GM19351 (cell line): Measurements from ENCODE around the gene ABCG4.
"Not testable (repeated sequence)": the region's sequence is repeated elsewhere in the genome, so short reads cannot be mapped to it uniquely, and the experiment has no call there.

ENCODE experiments used
- ATAC-seq: cut with Tn5 transposase; IDR thresholded peaks from one replicate; pipeline ENCODE4 v1.9.1; 2021; ENCODE audit warnings: mild to moderate bottlenecking, moderate library complexity; ENCODE audit not compliant: unreplicated experiment

Gene ABCG4

DNA sequence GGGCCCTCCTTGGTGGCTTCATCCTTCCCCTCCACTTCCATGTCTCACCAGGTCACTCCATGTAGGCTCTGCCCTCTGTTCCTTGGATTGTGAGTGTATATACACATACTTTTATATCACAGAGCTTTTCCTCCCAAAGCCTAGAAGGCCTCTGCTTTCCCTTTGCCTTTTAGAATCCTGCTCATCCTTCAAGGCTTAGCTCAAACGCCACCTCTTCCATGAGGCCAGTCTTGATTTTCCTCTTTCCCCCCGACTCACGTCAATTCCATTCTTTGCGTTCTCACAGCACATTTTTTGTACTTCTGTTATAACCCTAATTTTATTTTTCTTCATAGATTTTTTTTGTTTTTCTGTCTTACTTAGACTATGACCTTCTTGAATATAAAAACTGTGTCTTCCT lies 3.8 kb downstream of the ABCG4 start:
- no peak for ATAC-seq

DNA sequence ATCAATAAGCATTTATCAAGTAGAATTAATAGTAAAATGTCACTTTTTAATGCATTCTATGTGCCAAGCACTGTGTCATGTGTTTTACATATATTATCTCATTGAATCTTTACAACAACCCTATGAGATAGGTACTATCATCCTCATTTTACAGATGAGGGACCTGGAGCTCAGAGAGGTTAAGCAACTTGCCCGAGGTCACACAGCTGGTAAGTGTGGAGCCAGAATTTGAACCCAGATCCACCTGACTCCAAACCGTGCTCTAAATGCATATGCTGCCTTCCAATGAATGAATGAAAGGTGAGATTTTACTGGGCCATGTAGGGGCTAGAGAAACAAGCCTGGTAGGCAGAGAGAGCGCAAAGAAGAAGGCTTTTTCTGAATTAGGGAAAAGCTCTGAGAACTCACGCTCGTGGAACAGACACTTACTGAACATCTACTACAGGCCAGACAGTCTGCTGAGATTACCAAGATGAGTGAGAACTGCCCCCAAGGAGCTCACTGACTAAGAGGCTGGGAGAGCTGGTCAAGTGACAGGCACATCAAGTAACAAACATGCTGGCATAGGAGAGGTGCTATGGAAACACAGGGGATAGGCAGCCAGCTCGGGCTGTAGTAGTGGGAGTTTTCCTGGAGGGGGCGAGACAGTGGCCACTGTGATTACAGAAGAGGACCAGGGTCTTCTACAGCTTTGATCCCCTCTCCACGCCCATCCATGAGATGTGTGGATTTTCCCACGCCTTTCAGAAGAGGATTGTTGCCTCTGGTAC lies 4.4 kb downstream of the ABCG4 start:
- ATAC-seq, result no peak

DNA sequence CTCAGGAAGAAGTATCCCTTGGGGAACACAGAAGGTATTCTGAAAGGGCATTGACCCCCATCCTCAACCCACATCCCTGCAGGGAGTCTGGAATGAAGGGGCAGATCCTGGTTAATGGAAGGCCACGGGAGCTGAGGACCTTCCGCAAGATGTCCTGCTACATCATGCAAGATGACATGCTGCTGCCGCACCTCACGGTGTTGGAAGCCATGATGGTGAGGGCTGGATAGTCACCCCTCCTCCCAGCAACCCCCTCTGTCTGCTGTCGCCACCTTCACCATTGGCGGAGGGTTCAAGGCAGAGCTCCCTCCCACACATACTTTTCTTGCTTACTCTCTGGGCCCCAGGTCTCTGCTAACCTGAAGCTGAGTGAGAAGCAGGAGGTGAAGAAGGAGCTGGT lies 5.3 kb downstream of the ABCG4 start:
- no peak for ATAC-seq

DNA sequence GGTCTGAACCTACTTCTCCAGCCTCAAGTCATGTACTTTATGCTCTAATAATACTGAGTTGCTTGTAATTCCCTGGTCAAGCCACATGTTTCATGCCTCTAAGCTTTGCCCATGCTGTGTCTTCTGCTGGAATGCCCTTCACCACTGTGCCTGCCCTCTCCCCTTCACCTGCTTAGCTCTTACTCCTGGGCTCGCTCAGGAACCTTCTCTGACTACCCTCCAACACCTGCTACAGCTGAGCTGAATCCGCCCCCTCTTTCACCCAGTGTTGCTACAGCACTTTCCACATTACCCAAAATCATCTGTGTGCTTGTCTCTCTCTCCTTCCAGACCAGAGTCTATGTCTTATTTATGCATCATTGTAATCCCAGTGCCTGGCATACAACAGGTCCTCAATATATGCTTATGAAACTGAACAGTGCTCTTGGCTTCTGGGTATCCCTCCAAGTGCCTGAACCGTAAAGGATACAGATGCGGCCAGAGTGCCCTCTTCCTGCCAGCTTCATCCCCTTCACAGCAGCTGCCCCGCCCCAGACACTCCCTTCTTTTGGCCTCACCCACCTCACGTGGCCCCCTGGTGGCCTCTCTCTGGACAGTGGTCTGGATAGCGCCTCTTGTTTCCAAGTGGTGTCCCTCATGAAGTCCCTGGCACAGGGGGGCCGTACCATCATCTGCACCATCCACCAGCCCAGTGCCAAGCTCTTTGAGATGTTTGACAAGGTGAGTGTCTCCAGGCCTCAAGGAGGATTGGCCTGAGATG lies 7.1 kb downstream of the ABCG4 start:
- no peak for ATAC-seq

DNA sequence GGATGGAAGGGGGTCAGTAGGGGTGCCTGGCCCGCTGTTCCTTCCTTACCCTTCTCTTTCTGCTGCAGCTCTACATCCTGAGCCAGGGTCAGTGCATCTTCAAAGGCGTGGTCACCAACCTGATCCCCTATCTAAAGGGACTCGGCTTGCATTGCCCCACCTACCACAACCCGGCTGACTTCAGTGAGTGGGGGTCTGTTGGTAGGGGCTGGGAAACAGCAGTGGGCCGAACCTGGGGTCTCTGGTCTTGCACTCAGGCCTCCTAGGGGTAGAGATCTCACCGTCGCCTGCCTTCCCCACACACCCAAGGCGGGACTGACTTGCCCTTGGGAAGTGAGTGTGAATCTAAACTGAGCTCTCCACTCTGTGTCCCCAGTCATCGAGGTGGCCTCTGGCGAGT lies 7.6 kb downstream of the ABCG4 start:
- no peak for ATAC-seq

DNA sequence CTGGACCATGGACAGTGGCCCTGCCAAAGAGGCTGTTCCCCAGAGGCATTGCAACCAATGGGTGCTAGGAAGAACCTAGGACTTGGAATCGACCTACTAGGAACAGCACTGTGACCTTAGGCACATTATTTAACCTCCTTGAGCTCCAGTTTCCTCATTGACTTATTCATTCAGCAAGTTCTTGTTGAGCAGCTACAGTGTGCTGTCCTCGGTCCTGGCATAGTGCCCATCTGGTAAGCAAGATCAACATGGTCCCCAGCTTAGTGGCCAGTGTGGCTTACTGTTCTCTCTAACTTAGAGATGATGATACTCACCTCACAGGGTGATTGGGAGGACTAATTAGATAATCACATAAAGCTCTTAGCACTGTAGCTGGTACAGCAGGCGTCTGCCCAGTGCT lies 8.2 kb downstream of the ABCG4 start:
- ATAC-seq, result no peak

DNA sequence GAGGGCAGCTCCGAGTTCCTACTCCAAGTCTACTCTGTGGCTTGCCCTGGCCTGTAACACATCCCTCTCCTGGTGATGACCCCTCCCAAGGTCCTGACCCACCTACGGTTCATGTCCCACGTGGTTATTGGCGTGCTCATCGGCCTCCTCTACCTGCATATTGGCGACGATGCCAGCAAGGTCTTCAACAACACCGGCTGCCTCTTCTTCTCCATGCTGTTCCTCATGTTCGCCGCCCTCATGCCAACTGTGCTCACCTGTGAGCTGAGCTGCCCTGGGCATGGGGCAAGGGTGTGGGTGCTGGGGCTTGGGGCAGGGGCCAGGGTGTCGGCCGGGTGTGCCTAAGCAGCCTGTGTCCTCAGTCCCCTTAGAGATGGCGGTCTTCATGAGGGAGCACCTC lies 9.6 kb downstream of the ABCG4 start:
- no peak for ATAC-seq

DNA sequence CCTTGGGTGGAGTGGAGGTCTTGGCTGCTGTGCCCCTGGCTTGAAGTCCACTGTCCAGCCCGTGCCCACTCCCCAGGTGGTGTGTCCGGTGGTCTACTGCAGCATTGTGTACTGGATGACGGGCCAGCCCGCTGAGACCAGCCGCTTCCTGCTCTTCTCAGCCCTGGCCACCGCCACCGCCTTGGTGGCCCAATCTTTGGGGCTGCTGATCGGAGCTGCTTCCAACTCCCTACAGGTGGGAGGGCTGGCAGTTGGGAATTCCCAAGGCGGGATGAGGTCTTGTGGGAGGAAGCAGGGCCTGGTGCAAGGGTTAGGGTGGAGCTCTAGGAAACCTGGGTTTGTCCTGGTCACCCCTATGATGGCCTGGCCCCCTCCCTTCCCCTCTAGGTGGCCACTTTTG lies 11.3 kb downstream of the ABCG4 start:
- ATAC-seq, result no peak

DNA sequence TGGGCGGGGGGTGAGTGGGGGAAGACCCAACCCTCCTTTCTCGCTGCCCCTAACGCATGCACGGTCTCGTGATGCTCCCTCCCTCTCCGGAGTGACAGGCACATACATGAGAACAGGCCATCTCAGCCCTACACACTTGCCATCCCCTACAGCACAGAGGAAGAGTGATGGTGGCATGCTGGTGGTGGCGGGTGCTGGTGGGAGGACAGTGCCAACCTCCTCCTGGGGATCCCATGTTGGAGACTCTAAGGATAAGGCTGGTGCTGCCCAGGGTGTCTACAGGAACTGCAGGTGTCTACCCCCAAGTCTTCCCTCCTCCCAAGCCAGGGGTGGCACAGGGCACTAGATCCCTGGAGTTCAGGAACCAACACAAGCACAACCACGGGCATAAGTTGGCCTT lies 13.0 kb downstream of the ABCG4 start:
- no peak for ATAC-seq

DNA sequence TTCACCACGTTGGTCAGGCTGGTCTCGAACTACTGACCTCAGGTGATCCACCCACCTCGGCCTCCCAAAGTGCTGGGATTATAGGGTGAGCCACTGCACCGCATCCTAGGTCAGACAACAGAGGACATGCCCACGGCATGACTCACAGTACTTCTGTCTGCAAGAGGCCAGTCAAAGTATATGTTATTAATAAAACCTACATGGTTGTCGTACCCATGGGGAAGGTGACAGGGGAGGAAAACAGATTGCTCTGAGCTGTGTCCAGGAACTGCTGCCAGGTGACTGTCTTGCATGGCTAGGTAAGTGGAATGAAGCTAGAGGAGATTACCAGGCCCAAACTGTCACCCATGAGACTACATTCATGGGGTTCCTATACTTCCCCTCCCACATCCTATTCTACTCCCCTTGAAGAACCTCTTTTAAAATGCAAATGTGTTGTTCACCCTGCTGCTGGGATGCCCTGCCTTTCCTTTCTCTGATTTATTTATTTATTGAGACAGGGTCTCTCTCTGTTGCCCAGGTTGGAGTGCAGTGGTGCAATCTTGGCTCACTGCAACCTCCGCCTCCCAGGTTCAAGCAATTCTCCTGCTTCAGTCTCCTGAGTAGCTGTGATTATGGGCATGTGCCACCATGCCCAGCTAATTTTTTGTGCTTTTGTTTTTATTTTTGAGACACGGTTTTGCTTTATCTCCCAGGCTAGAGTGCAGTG lies 17.7 kb downstream of the ABCG4 start:
- ATAC-seq, result no peak

DNA sequence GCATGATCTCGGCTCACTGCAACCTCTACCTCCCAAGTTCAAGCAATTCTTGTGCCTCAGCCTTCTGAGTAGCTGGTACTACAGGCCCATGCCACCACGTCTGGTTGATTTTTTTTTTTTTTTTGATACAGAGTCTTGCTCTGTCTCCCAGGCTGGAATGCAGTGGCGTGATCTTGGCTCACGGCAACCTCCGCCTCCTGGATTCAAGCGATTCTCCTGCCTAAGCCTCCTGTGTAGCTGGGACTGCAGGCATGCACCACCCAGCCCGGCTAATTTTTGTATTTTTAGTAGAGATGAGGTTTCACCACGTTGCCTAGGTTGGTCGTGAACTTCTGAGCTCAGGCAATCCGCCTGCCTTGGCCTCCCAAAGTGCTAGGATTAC lies 18.2 kb downstream of the ABCG4 start:
- ATAC-seq, result not testable (repeated sequence)

DNA sequence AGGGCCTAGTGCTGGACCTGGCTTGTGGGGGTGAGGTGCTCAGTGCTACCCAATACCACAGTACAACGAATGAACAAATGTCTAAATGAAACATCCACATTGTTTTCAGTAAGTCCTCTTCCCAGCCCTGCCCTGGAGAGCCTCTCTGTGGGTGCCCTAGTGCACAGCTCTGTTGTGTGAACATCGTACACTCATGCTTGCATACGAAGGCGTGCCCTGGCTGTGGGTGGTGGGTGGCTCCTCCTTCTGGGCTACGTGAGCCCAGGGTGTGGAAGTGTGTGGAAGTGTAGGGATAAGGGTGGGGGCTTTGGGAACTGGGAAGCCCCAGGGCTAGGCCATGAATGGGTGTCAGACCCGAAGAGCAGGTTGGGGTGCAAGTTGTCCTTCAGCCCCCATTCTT lies 19.1 kb downstream of the ABCG4 start:
- ATAC-seq, result no peak

DNA sequence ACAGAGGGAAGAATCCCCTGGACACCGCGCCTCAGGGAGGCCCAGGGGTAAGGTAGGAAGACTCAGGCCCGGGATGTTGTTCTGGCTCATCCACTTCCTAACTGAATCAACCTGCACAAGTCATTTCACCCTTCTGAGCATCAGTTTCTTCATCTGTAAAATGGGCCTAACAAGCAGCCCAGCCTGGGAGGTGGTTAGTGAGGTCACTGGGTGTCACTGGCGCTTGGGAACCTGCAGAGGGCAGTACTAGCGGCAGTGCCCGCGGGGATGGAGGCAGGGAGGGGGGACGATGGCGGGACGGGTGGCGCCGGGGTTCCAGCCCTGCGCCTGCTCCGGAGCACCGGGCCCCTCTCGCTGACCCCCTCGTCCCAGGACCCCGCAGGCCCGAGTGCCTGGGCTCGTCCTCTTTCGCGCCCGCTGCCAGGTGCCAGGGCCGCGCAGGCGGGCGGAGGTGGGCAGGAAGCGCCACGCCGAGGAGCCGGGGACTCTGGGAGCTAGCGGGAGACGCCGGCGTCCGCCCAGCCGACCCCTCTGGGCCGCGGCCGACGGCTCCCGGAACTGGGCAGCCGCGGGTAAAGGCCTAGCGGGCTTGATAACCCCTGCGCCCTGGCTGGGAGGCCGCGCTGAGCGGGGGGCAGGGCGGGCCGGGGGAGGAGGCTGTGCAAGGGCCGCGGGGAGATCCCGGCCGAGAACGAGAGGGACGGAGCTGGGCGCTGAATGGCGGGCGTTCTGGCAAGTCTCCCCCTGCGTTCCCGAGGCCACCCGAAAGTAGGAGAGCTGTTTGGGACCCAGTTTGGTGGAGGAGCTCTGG lies 19.8 kb downstream of the ABCG4 start, which contains the start of gene NLRX1:
Gene NLRX1 (plus strand): TSS at position 255 of the 811 bp plus-strand sequence. CDS start 2,679 bp downstream, outside the sequence.
- peak; percentile 92 for ATAC-seq

DNA sequence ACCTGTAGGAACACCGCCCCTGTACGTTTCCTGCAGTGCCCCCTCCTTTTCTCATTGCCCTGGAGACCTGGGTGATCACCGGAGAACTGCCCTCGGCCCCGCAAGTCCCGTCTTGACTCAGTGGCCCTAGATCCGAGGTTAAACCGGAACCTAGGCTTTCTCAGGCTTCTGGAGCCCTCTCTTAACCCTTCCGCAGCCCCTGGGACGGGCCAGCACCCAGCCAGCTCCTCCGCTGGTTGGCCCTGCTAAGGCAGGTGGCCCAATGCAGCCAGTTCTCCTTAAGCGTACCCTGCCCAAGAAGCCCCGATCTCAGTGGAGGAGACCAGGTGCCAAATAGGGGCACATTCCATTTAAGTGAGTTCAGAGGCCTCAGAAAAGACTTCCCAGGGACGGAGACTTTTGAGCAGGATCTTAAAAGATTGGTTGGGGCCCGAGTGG lies 20.4 kb downstream of the ABCG4 start:
- ATAC-seq, result peak; percentile 34

DNA sequence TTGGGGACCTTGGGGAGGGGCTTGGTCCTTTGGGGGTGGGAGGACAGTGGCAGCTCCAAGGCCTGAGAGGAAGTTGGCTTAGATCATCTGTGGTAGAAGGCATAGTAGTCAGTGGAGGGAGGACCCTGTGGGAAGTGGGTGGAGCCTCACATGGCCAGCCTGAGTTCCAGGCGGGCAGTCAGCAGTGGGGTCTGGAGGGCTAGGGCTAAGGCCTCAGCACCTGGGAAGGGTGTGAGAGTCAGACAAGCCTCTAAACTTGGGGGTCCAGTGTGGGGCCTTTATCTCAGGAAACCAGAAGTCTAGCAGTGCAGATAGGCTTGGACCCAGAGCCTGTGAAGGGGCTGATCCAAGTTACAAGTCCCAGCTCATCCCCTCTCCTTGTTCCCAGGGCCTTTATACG lies 23.7 kb downstream of the ABCG4 start:
- no peak for ATAC-seq

DNA sequence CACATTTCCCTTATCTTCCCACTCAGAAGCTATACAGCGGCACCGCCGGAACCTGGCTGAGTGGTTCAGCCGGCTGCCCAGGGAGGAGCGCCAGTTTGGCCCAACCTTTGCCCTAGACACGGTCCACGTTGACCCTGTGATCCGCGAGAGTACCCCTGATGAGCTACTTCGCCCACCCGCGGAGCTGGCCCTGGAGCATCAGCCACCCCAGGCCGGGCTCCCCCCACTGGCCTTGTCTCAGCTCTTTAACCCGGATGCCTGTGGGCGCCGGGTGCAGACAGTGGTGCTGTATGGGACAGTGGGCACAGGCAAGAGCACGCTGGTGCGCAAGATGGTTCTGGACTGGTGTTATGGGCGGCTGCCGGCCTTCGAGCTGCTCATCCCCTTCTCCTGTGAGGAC lies 24.6 kb downstream of the ABCG4 start:
- ATAC-seq, result no peak

DNA sequence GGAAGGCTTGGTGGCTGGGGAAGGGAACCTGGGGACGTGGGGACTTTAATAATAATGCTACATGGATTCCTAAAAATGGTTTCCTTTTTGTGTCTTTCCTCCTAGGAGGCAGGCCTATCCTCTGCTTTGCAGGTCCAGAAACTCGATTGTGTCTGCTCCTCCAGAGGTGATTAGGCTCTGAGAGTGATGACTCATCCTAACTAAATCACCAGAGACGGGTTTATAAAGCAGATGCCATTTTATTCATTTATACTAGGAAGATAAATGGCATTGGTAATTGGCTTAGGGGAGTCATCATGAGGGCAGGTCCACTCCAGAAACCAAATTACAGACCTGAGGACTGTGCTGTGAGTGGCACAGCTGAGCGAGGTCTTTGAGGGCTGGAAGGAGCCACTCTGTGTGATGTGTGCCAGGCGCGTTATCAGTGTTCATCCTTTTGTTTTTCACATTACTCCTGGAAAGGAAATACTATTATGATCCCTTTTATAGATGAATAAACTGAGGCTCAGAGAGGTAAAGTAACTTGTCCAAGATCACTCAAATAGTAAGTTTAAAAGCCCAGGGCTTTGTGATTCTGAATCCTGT lies 26.7 kb downstream of the ABCG4 start:
- ATAC-seq, result no peak

DNA sequence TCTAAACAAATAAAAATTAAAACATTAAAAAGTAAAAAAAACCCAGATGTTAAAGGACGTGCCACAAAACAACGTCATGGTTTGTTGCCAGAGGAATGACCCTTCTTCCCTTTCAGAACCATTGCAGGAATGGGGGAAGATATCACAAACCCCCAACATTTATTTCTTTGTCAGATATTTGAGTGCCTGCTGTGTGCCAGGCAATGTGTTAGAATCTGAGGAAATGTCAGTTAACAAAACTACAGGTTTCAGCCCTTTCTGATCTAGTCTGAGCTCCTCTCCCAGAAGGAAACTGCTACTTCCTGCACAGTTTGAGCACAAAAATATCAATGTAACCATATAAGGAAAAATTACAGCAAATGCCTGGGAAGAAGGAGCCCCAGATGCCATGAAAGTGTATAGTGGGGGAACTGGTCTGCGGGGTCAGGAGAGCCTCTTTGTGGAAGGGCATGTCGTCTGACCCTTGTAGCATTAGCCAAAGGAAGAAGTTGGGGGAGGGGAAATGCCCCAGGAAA lies 29.4 kb downstream of the ABCG4 start:
- ATAC-seq, result no peak

DNA sequence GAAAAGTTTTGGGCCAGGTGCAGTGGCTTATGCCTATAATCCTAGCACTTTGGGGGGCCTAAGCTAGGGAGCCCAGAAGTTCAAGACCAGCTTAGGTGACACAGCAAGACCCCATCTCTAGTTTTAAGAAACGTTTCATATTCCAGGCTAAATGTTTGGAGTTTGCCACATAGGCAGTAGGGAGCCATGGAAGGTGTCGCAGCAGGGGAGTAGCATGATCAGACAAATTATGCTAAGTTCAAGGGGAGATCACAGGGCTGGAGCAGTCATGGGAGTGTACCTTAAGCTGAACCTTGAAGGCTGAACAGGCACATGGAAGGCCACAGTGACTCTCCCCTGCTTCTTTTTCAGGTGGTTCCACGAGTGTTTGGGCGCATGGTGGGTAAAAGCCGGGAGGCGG lies 30.5 kb downstream of the ABCG4 start:
- no peak for ATAC-seq

DNA sequence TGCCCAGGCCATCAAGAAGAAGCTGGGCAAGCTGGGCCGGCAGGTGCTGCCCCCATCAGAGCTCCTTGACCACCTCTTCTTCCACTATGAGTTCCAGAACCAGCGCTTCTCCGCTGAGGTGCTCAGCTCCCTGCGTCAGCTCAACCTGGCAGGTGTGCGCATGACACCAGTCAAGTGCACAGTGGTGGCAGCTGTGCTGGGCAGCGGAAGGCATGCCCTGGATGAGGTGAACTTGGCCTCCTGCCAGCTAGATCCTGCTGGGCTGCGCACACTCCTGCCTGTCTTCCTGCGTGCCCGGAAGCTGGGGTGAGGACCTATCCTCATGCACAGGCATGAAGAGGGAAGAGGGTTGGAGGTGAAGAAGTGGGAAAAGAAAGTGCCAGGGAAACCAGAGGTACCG lies 31.1 kb downstream of the ABCG4 start:
- no peak for ATAC-seq
